ENCODE results near the gene CIRBP. TPM values are rescaled to one million over a fixed set of nuclear protein-coding genes. Genes with fewer than 3 reads are reported as not detected.

CIRBP gene
- polyA plus RNA-seq, 1 of the 3 experiments (the other 2 are of a cell fraction): 762 TPM

- H4K20me1 ChIP-seq (ENCODE audit: insufficient read depth): no peaks in the 10 kb centered on the region
- H3K4me2 ChIP-seq: no peak overlapping the region
- no peaks in the 10 kb centered on the region for H3K36me3 ChIP-seq (replicated peaks in 1 of 2; ENCODE audit: control insufficient read depth in 1 of 2, insufficient read depth in 2 of 2, low read length in 1 of 2)
- TF ChIP-seq, protein P1, sequence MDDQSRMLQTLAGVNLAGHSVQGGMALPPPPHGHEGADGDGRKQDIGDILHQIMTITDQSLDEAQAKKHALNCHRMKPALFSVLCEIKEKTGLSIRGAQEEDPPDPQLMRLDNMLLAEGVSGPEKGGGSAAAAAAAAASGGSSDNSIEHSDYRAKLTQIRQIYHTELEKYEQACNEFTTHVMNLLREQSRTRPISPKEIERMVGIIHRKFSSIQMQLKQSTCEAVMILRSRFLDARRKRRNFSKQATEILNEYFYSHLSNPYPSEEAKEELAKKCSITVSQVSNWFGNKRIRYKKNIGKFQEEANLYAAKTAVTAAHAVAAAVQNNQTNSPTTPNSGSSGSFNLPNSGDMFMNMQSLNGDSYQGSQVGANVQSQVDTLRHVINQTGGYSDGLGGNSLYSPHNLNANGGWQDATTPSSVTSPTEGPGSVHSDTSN (IDR thresholded peaks at IDR 0.05): no peak
- TF ChIP-seq CTCF (IDR thresholded peaks at IDR 0.05) (no peak), YY1 (IDR thresholded peaks at IDR 0.05; ENCODE audit: low read depth) (no peak), JUND (IDR thresholded peaks at IDR 0.05) (no peak), GATA2 (CRISPR knock-in tag; IDR thresholded peaks at IDR 0.05) (no peak), RFX5 (IDR thresholded peaks at IDR 0.05; ENCODE audit: low read length) (no peak), MEF2A (IDR thresholded peaks at IDR 0.05; ENCODE audit: borderline replicate concordance, low read depth) (no peak), POLR2AphosphoS5 (IDR thresholded peaks at IDR 0.05; ENCODE audit: low read depth, low read length) (no peak), EP300 (IDR thresholded peaks at IDR 0.05; ENCODE audit: borderline replicate concordance in 1 of 2, low read depth in 1 of 2, low read length in 1 of 2) (no peak), IRF3 (IDR thresholded peaks at IDR 0.05; ENCODE audit: low read depth, low read length) (no peak), SMC3 (IDR thresholded peaks at IDR 0.05; ENCODE audit: low read depth, low read length) (no peak), SIN3A (IDR thresholded peaks at IDR 0.05; ENCODE audit: borderline replicate concordance, low read depth, low read length) (no peak), NFIC (IDR thresholded peaks at IDR 0.05; ENCODE audit: borderline replicate concordance) (no peak), RCOR1 (IDR thresholded peaks at IDR 0.05; ENCODE audit: low read length) (no peak)
- no peaks in the 10 kb centered on the region for H3K27me3 ChIP-seq (ENCODE audit: insufficient read depth)
- ChIA-PET POLR2A (no interaction called here), CTCF (interaction anchor here (1.0 to 1.7 kb wide), 2 partner anchors 31 to 90 kb away, joined by 3 to 7 read pairs; partner anchors contain the start of gene GAMT)
- no peak for DNase-seq
- H3K79me2 ChIP-seq (ENCODE audit: insufficient read depth): no peaks in the 10 kb centered on the region
- peaks cover 3 to 7% of the 10 kb centered on the region in 2 experiments; a peak in 2 of 4 replicates for H3K4me1 ChIP-seq (ENCODE audit: control insufficient read depth in 1 of 2, insufficient read depth in 2 of 2, low read depth in 1 of 2, low read length in 1 of 2)
- no peak overlapping the region for H2AFZ ChIP-seq (ENCODE audit: low read depth)
- no peaks in the 10 kb centered on the region for H3K9me3 ChIP-seq
- no peak overlapping the region for H3K9ac ChIP-seq
- no peaks in the 10 kb centered on the region for H3F3A ChIP-seq (replicated peaks; ENCODE audit: insufficient read depth)
- no peak overlapping the region for H3K4me3 ChIP-seq (ENCODE audit: low read depth in 2 of 2, low read length in 1 of 2)
- no peak overlapping the region for H3K27ac ChIP-seq (ENCODE audit: low read depth in 2 of 2, low read length in 1 of 2)
- WGBS (ENCODE audit: low lambda C conversion rate): 96% methylated on average over 12 of the region's 18 CpGs
- no peaks in the 10 kb centered on the region for H3K9me2 ChIP-seq
Observed at GRCh38 chr19:1310853-1311180, 41.7 kb downstream of the CIRBP start.

DNA sequence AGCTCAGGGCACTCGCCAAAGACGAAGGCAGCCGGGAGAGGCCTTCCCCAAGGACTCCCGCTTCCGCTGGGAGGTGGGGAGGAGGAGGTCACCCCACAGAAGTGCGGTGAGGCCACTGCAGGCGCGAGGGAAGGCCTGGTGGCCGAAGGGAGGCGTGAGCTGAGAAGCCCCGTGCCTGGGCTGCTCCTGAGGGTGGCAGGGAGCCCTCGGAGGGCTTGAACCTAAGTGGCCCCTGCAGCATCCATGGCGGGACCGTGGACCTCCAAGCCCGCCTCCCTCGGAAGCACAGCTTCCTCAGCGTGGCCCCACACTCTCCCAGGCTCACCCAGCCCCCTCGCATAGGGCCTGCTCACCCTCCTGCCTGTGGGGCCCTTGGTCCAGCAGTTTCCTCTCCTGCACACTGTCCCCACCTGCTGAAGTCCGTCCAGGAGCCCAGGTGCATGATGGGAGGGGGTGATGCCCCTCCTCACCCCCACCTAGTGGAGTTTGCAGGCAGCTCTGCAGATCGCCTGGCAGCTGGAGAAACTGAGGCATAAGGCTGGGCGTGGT, 42.5 kb downstream of the CIRBP start:
- no peak for DNase-seq
- TF ChIP-seq SMC3 (IDR thresholded peaks at IDR 0.05; ENCODE audit: low read depth, low read length) (no peak), CTCF (IDR thresholded peaks at IDR 0.05) (no peak), SIN3A (IDR thresholded peaks at IDR 0.05; ENCODE audit: borderline replicate concordance, low read depth, low read length) (no peak), FOXM1 (IDR thresholded peaks at IDR 0.05; ENCODE audit: low read depth) (no peak), NRF1 (IDR thresholded peaks at IDR 0.05; ENCODE audit: low read depth, low read length) (no peak), TCF12 (IDR thresholded peaks at IDR 0.05) (no peak), CHD2 (IDR thresholded peaks at IDR 0.05; ENCODE audit: low read length, partially characterized antibody) (no peak), YY1 (IDR thresholded peaks at IDR 0.05; ENCODE audit: low read depth) (no peak), ELF1 (IDR thresholded peaks at IDR 0.05) (no peak), MEF2A (IDR thresholded peaks at IDR 0.05; ENCODE audit: borderline replicate concordance, low read depth) (no peak)
- TF ChIP-seq, protein P2, sequence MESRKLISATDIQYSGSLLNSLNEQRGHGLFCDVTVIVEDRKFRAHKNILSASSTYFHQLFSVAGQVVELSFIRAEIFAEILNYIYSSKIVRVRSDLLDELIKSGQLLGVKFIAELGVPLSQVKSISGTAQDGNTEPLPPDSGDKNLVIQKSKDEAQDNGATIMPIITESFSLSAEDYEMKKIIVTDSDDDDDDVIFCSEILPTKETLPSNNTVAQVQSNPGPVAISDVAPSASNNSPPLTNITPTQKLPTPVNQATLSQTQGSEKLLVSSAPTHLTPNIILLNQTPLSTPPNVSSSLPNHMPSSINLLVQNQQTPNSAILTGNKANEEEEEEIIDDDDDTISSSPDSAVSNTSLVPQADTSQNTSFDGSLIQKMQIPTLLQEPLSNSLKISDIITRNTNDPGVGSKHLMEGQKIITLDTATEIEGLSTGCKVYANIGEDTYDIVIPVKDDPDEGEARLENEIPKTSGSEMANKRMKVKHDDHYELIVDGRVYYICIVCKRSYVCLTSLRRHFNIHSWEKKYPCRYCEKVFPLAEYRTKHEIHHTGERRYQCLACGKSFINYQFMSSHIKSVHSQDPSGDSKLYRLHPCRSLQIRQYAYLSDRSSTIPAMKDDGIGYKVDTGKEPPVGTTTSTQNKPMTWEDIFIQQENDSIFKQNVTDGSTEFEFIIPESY (IDR thresholded peaks at IDR 0.05; ENCODE audit: borderline replicate concordance, low read depth): no peak

More for the DNA sequence above, 42.5 kb downstream of the CIRBP start:
- no peaks in the 10 kb centered on the region for H3K27me3 ChIP-seq (ENCODE audit: insufficient read depth)
- CTCF ChIA-PET: interaction anchor here (1.0 to 1.7 kb wide), 3 partner anchors 32 to 89 kb away, joined by 3 to 7 read pairs (median 6); partner anchors contain the start of gene GAMT
- no peaks in the 10 kb centered on the region for H3K9me3 ChIP-seq
- H4K20me1 ChIP-seq (ENCODE audit: insufficient read depth): no peaks in the 10 kb centered on the region
- no peak overlapping the region for H3K9ac ChIP-seq
- H3K4me2 ChIP-seq: no peak overlapping the region
- H3K9me2 ChIP-seq: no peaks in the 10 kb centered on the region
- 81% methylated on average over 6 of the region's 21 CpGs for WGBS (ENCODE audit: low lambda C conversion rate)
- H3K36me3 ChIP-seq (replicated peaks in 1 of 2; ENCODE audit: control insufficient read depth in 1 of 2, insufficient read depth in 2 of 2, low read length in 1 of 2): no peaks in the 10 kb centered on the region
- H3F3A ChIP-seq (replicated peaks; ENCODE audit: insufficient read depth): no peaks in the 10 kb centered on the region
- H2AFZ ChIP-seq (ENCODE audit: low read depth): no peak overlapping the region
- no peak overlapping the region for H3K4me3 ChIP-seq (ENCODE audit: low read depth in 2 of 2, low read length in 1 of 2)
- POLR2A ChIA-PET: no interaction called here
- H3K27ac ChIP-seq (ENCODE audit: low read depth in 2 of 2, low read length in 1 of 2): no peak overlapping the region
- H3K79me2 ChIP-seq (ENCODE audit: insufficient read depth): no peaks in the 10 kb centered on the region
- H3K4me1 ChIP-seq (ENCODE audit: control insufficient read depth in 1 of 2, insufficient read depth in 2 of 2, low read depth in 1 of 2, low read length in 1 of 2): peaks cover 6 to 7% of the 10 kb centered on the region in 2 experiments; a peak in 2 of 4 replicates
